ENCODE results near the gene WDR86. TPM values are rescaled to one million over a fixed set of nuclear protein-coding genes. Genes with fewer than 3 reads are reported as not detected.

Gene WDR86
- total RNA-seq, 1 donor from 2014 or later: 0.41 TPM

- intact Hi-C loops (cut with DNase I): no loop called here
- no peak for ATAC-seq
- DNase-seq (ENCODE audit: missing footprints): no peak
These were observed 3.4 kb upstream of the WDR86 start for GRCh38 chr7:151413241-151413640.

- DNase-seq (ENCODE audit: missing footprints) (no peak), ATAC-seq (no peak)
- intact Hi-C loops (cut with DNase I): no loop called here
These were observed 2.5 kb upstream of the WDR86 start for GRCh38 chr7:151412318-151412717.

GRCh38 chr7:151411551-151411950, 1.7 kb upstream of the WDR86 start:
- intact Hi-C loops (cut with DNase I): no loop called here
- DNase-seq (ENCODE audit: missing footprints): no peak
- ATAC-seq: no peak

- intact Hi-C loops (cut with DNase I): no loop called here
- peak; percentile 29 for ATAC-seq
- DNase-seq (ENCODE audit: missing footprints): no peak
These were observed 860 bp upstream of the WDR86 start for GRCh38 chr7:151410405-151411390.

- no peak for ATAC-seq
- intact Hi-C loops (cut with DNase I): no loop called here
- DNase-seq (ENCODE audit: missing footprints): no peak
These were observed 785 bp downstream of the WDR86 start for GRCh38 chr7:151408839-151409666.

GRCh38 chr7:151408498-151408838, 1.4 kb downstream of the WDR86 start:
- DNase-seq (ENCODE audit: missing footprints) (no peak), ATAC-seq (no peak)
- intact Hi-C loops (cut with DNase I): no loop called here

DNA sequence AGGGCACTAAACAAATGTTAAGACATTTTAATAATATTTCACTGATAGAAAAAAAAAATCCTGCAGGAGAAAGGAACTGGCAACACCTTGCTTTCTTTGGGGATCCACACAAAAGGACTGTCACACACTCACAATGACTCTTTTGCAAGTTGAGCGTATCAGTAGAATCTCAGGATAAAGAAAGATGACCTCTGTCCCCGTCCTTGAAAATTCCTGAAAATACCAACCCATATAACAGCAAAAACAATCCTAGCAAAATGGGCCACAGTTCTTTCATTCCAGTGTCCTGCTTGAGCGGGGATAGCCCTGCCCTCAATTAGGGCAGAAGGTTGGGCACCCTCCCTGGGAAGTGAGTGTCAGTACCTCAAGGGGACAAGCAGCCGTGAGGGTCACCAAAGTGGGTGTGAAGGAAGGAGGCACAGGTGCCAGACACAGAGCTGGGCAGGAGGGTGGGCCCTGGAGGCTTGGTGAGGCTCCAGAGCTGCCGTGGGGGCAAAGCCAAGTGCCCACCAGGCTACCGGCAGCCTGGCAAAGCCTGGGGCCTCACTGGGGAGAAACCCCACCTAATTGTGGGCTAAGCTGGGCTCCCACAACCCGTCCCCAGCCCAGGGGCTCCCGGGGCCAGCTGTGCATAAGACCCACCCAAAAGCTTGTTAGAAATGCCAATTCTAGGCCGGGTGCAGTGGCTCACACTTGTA, 2.8 kb downstream of the WDR86 start:
- ATAC-seq (no peak), DNase-seq (ENCODE audit: missing footprints) (no peak)
- intact Hi-C loops (cut with DNase I): no loop called here

GRCh38 chr7:151406051-151406875, 3.6 kb downstream of the WDR86 start:
- ATAC-seq: no peak
- intact Hi-C loops (cut with DNase I): no loop called here
- DNase-seq (ENCODE audit: missing footprints): no peak

DNA sequence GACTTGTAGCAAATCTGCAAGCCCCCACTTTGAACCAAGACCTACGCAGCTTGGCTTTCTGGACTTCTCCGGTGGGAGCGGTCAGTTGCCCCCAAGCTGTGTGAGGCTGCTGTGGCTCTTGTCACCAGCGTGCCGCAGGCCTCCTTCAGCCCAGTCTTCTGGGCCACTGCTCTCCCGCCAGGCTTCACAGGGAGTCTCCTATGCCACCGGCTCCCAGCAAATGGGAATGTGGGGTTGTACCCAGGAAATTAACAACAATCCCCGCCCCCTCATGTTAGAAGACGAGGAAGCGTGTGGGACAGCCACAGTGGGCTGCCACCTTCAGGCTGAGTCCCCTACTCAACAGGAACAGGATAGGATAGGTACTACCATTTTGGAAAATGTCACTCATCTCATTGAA, 4.2 kb downstream of the WDR86 start:
- ATAC-seq: no peak
- no peak for DNase-seq (ENCODE audit: missing footprints)
- intact Hi-C loops (cut with DNase I): no loop called here

- no peak for ATAC-seq
These were observed 4.8 kb downstream of the WDR86 start for GRCh38 chr7:151405056-151405455.

DNA sequence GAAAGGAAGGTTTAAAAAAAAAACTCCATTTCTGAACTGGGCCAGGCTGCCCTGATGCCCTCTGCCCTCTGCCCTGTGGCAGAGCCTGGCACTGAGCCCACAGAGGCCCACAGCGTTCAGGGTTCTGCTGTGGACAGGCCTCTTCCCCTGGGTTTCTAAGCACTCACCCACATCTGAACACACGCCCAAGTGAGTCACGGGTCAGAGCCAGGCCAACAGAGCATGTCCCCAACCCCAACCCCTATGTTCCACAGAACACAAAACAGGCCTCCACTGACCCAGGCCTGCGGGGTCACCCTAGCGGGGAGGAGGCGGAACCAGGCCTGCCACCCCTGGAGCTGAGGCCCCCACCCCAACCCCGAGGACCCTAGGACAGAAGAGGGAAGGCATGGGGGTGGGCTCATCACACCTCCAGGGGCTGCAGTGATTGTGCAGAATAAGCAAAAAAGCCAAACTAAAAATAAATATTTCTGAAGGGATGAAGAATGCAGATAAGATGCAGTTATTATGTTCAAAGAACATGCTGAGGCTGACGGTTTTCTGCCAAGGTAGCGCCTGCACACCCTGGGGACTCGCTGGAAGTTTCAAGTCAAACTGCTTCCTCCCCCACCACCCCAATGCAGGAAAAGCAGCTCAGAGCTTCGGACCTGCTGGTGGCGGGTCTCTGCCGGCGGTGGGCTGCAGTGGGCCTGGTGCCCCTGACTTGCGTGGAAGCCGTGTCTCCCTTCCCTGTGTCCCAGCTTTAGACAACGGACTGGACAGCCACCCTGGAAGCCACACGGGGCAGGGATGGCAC, 5.4 kb downstream of the WDR86 start:
- ATAC-seq (peak; percentile 29), DNase-seq (ENCODE audit: missing footprints) (no peak)
- intact Hi-C loops (cut with DNase I): no loop called here

More at GRCh38 chr7:151405056-151405455, 4.8 kb downstream of the WDR86 start:
- no peak for DNase-seq (ENCODE audit: missing footprints)
- intact Hi-C loops (cut with DNase I): no loop called here

- DNase-seq (ENCODE audit: missing footprints) (no peak), ATAC-seq (no peak)
- intact Hi-C loops (cut with DNase I): no loop called here
These were observed 6.1 kb downstream of the WDR86 start for GRCh38 chr7:151403764-151404163.

DNA sequence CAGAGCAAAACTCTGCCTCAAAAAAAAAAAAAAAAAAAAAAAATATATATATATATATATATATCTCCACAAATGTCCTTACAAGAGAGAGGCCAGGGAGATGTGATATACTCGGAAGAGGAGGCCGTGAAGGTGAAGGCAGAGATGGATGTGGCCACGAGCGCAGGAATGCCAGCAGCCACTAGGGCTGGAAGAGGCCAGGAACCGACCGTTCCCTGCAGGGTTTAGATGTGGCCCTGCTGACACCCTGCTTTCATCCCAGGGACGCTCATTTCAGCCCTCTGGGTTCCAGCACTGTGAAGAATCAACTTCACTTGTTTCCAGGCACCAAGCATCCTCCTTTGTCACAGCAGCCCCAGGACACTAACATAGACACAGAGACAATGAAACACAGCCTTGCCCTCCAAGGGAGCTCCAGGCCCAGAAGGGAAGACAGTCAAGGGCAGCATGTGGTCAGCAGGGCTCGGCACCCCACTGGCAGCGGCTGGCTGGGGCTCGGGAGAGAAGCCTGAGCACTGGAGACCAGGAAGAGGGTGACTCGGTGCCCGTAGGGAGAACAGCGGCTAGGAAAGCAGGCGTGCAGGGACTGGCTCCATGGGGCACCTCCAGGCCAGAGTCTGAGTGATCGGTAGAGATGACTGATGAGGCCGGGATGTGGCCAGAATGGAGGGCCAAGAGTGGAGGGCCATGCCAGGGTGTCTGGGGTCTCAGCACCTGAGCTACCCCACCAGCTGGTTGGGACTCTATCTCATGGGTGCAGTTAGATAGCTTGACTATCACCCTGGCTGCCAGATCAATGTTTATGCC, 7.6 kb downstream of the WDR86 start:
- no peak for ATAC-seq
- intact Hi-C loops (cut with DNase I): no loop called here
- DNase-seq (ENCODE audit: missing footprints): no peak

GRCh38 chr7:151400626-151401315, 9.1 kb downstream of the WDR86 start:
- no peak for DNase-seq (ENCODE audit: missing footprints)

DNA sequence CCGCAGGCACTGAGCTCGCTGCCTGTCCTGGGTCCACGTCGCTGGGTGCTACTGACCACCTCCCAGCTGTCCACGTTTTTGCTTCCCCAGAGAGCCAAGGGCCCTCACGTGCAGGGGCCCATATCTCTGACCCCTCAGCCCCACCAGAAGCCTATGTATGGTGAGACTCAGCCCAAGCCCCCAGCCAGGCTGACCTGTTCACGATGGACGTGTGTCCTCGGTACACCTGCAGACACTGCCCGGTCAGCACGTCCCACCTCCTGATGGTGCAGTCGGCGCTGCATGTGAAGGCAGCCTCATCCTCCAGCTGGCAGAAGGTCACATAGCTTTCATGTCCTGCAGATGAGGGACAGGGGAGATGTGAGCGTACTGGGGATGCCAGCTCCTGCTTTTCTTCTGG, 9.9 kb downstream of the WDR86 start:
- no peak for DNase-seq (ENCODE audit: missing footprints)
- intact Hi-C loops (cut with DNase I): no loop called here
- no peak for ATAC-seq

More at GRCh38 chr7:151400626-151401315, 9.1 kb downstream of the WDR86 start:
- intact Hi-C loops (cut with DNase I): no loop called here
- ATAC-seq: no peak

DNA sequence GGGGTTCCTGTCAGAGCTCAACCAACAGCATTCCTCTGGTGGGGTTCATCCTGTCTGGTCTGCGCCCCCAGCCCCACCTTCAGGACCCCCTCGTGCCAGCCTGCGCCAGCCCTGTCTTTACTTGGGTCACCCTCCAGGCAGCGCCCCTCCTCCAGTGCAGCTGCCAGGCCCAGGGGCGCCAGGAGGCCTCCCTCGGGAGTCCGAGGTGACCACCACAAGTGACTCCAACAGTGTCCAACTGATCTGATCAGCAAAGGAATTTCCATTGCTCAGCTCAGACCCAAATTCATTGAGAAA, 10.6 kb downstream of the WDR86 start:
- intact Hi-C loops (cut with DNase I): no loop called here
- DNase-seq (ENCODE audit: missing footprints): no peak
- ATAC-seq: no peak

All from Right ventricle myocardium inferior (tissue), 1 donor.